Pancreas (tissue), 10 donors: ENCODE data around the gene ZC3H7B. TPM values are rescaled to one million over a fixed set of nuclear protein-coding genes. Genes with fewer than 3 reads are reported as not detected.

ENCODE experiments used
- ATAC-seq, 4 donors: fragments of 200-7000 bp; cut with Tn5 transposase; one replicate each; pipeline versions ENCODE4 v1.8.0 to v1.9.1; 2020; ENCODE audit warnings: mild to moderate bottlenecking in 4 of 4, moderate library complexity in 4 of 4
- DNase-seq, 6 donors: peaks; one replicate each; pipeline ENCODE4 v3.0.0-alpha.2; 2020
- FAIRE-seq: peaks from 2 replicates; lab custom pipeline; 2012; peaks lifted over from hg19 to GRCh38; lab: Jason Lieb, UNC
- H3K27ac ChIP-seq, 4 donors: fragments of 200-600 bp; sonication (generic); 1 replicate in 3 of 4; 2 replicates in 1 of 4; pipeline versions ENCODE4 v1.5.0 to v1.8.0; 2020
- H3K27me3 ChIP-seq, 4 donors: fragments of 200-600 bp; one replicate each; pipeline ENCODE4 v1.8.0; 2021
- H3K36me3 ChIP-seq, 3 donors: fragments of 200-600 bp; sonication (generic) in 1 of 3; one replicate each; pipeline versions ENCODE4 v1.5.0 to v1.8.0; 2020 to 2021
- H3K4me1 ChIP-seq, 3 donors: fragments of 200-600 bp; one replicate each; pipeline ENCODE4 v1.8.0; 2021
- H3K4me3 ChIP-seq, 4 donors: fragments of 200-600 bp; sonication (generic) in 2 of 4; one replicate each; pipeline versions ENCODE4 v1.5.0 to v1.8.0; 2020 to 2021
- H3K9me3 ChIP-seq, 4 donors: fragments of 200-600 bp; one replicate each; pipeline ENCODE4 v1.8.0; 2021
- CTCF ChIP-seq, 4 donors: fragments of 200-600 bp; sonication (generic) in 3 of 4; IDR thresholded peaks; one replicate each; pipeline versions ENCODE4 v1.5.0 to v1.8.0; 2021; ENCODE audit warnings: antibody characterized with exemption in 4 of 4
- WGBS, 2 donors: extraction: QIAGEN DNeasy Blood & Tissue Kit; methylation state at CpG; one replicate each; pipeline ENCODE4 v1.1.7; 2013; 5-methylcytosine and 5-hydroxymethylcytosine counted together
- intact Hi-C, 3 donors: fragments of 100-400 bp; cut with DNase I; formaldehyde crosslinking; loops; one replicate each; pipeline versions ENCODE4 v1.11.1 to v1.14.2; 2022
- polyA plus RNA-seq, 2 donors: library from polyadenylated mRNA; stranded (reverse); fragments of 200-250 nt; gene quantifications; one replicate each; pipeline ENCODE4 v1.2.3, GENCODE V29; 2013
- total RNA-seq, 6 donors: library from RNA; stranded (reverse); fragmentation: NEBNext Ultra II Directional in 4 of 6; extraction: Animal tissue kit (Norgen Biotek cat#: 25700) in 4 of 6; gene quantifications; one replicate each; pipeline versions ENCODE4 v1.2.1 to v1.2.4, GENCODE V29; 2021 to 2023
- donor health status: healthy with polysubstance abuse.
- donor health status: DM: no; HTN: no; CAD: no; lungs with moderate emphysema.
- donor health status: DM: no; HTN: no; CAD: no.
- donor health status: control.
- donor health status: control.
- donor health status: Bipolar disorder and iron deficiency.
- donor health status: DM: yes; HTN: yes; CAD: no.
- donor health status: DM: no; HTN: no; CAD: no.
- donor health status: DM: no; HTN: no; CAD: no.
- donor health status: DM: yes; HTN: yes; CAD: no.

ZC3H7B gene
- total and polyA plus RNA-seq, 8 donors, result 20.9 to 46.8 (median 27.0) TPM

GRCh38 chr22:41273128-41273527, 28.2 kb upstream of the ZC3H7B start:
- DNase-seq, result no peak
- H3K27me3 ChIP-seq, result no peaks in the 10 kb centered on the region
- no peak overlapping the region for H3K27ac ChIP-seq
- FAIRE-seq, result no peak
- no peak for ATAC-seq
- 96 to 97% methylated on average over 7 of the region's 7 CpGs for WGBS, 2 donors
- intact Hi-C loops, result no loop called here
- H3K4me3 ChIP-seq, result no peak overlapping the region
- H3K4me1 ChIP-seq, result no peaks in the 10 kb centered on the region
- no peak for TF ChIP-seq CTCF (IDR thresholded peaks at IDR 0.05)
- no peaks in the 10 kb centered on the region for H3K9me3 ChIP-seq
- H3K36me3 ChIP-seq, result peaks cover 3 to 44% (median 14%) of the 10 kb centered on the region in 3 donors

- TF ChIP-seq CTCF (IDR thresholded peaks at IDR 0.05), result no peak
- intact Hi-C loops, result no loop called here
- no peaks in the 10 kb centered on the region for H3K27me3 ChIP-seq
- no peaks in the 10 kb centered on the region for H3K4me1 ChIP-seq
- no peak for ATAC-seq
- DNase-seq, result no peak
- H3K9me3 ChIP-seq, result no peaks in the 10 kb centered on the region
- no peak for FAIRE-seq
- H3K27ac ChIP-seq, result no peak overlapping the region
- no peak overlapping the region for H3K4me3 ChIP-seq
- WGBS, 2 donors, result 70 to 74% methylated on average over 4 of the region's 4 CpGs
- H3K36me3 ChIP-seq, result peaks cover 3 to 47% (median 10%) of the 10 kb centered on the region in 3 donors
These were observed 26.5 kb upstream of the ZC3H7B start for GRCh38 chr22:41274856-41275255.

GRCh38 chr22:41280065-41280464, 21.3 kb upstream of the ZC3H7B start:
- FAIRE-seq (no peak), DNase-seq (no peak), ATAC-seq (peak in 2 of 4 donors; percentile 34 to 35)
- H3K27ac ChIP-seq, result no peak overlapping the region
- intact Hi-C loops, result loop anchor here in 1 of 3 donors (2.0 kb wide), 1 partner anchor 25 kb away; no protein-coding TSS in a partner anchor
- H3K4me1 ChIP-seq, result peaks cover 0 to 6% (median 4%) of the 10 kb centered on the region in 3 donors
- no peaks in the 10 kb centered on the region for H3K9me3 ChIP-seq
- H3K27me3 ChIP-seq, result no peaks in the 10 kb centered on the region
- H3K4me3 ChIP-seq, result no peak overlapping the region
- WGBS, 2 donors, result 73 to 84% methylated on average over 3 of the region's 3 CpGs
- no peak for TF ChIP-seq CTCF (IDR thresholded peaks at IDR 0.05)
- peaks cover 0 to 25% (median 4%) of the 10 kb centered on the region in 3 donors for H3K36me3 ChIP-seq

GRCh38 chr22:41280854-41281253, 20.5 kb upstream of the ZC3H7B start:
- DNase-seq (no peak), FAIRE-seq (no peak), ATAC-seq (no peak)
- intact Hi-C loops, result loop anchor here in 1 of 3 donors (2.0 kb wide), 1 partner anchor 26 kb away; no protein-coding TSS in a partner anchor
- Histone ChIP-seq H3K36me3 (peaks cover 0 to 23% (median 4%) of the 10 kb centered on the region in 3 donors), H3K27ac (no peak overlapping the region), H3K4me3 (no peak overlapping the region), H3K27me3 (no peaks in the 10 kb centered on the region), H3K9me3 (no peaks in the 10 kb centered on the region), H3K4me1 (peaks cover 0 to 8% (median 4%) of the 10 kb centered on the region in 3 donors)
- TF ChIP-seq CTCF (IDR thresholded peaks at IDR 0.05), result no peak
- WGBS, 2 donors, result 76 to 89% methylated on average over 2 of the region's 2 CpGs

- Histone ChIP-seq H3K27me3 (no peaks in the 10 kb centered on the region), H3K4me3 (no peak overlapping the region), H3K27ac (peak overlapping the region in 1 of 4 donors; percentile 87), H3K4me1 (peaks cover 13 to 23% (median 19%) of the 10 kb centered on the region in 3 donors), H3K9me3 (no peaks in the 10 kb centered on the region), H3K36me3 (peaks cover 0 to 10% (median 4%) of the 10 kb centered on the region in 3 donors)
- FAIRE-seq (no peak), ATAC-seq (no peak), DNase-seq (no peak)
- no peak for TF ChIP-seq CTCF (IDR thresholded peaks at IDR 0.05)
- intact Hi-C loops, result no loop called here
- WGBS, 2 donors, result 72 to 79% methylated on average over 10 of the region's 10 CpGs
These were observed 16.9 kb upstream of the ZC3H7B start for GRCh38 chr22:41284465-41284864.
